VCaP (cell line): ENCODE results near the gene CDK19.
A peak's percentile ranks its signal among the peaks of the same experiment; 100 is the strongest.

Source experiments
- H3K27ac ChIP-seq: fragments of 450-650 bp; 2 replicates; pipeline ENCODE4 v1.5.1; 2017
- CTCF ChIP-seq: fragments of 450-650 bp; conservative IDR thresholded peaks from 2 replicates; pipeline ENCODE4 v1.5.1; 2017; ENCODE audit warnings: mild to moderate bottlenecking, moderate library complexity

CDK19 gene

GRCh38 chr6:110799655-110800054, 15.6 kb downstream of the CDK19 start:
- no peak overlapping the region for H3K27ac ChIP-seq
- no peak for TF ChIP-seq CTCF

- no peak for TF ChIP-seq CTCF
- no peak overlapping the region for H3K27ac ChIP-seq
Observed at GRCh38 chr6:110799189-110799588, 16.1 kb downstream of the CDK19 start.

- TF ChIP-seq CTCF = no peak
- no peak overlapping the region for H3K27ac ChIP-seq
Observed at GRCh38 chr6:110795271-110795670, 20.0 kb downstream of the CDK19 start.

- TF ChIP-seq CTCF = no peak
- H3K27ac ChIP-seq = no peak overlapping the region
Observed at GRCh38 chr6:110786696-110787095, 28.6 kb downstream of the CDK19 start.

GRCh38 chr6:110786271-110786670, 29.0 kb downstream of the CDK19 start:
- TF ChIP-seq CTCF = no peak
- H3K27ac ChIP-seq = no peak overlapping the region

GRCh38 chr6:110784610-110784979, 30.7 kb downstream of the CDK19 start:
- no peak overlapping the region for H3K27ac ChIP-seq
- TF ChIP-seq CTCF = no peak

- peak overlapping the region; percentile 53 for H3K27ac ChIP-seq
Observed at GRCh38 chr6:110781522-110782214, 33.6 kb downstream of the CDK19 start.

More at GRCh38 chr6:110781522-110782214, 33.6 kb downstream of the CDK19 start:
- no peak for TF ChIP-seq CTCF
